Upper lobe of left lung (tissue), 6 donors: ENCODE results near the gene WTIP. TPM values are rescaled to one million over a fixed set of nuclear protein-coding genes. Genes with fewer than 3 reads are reported as not detected.

Experiments used
- ATAC-seq, 2 donors: fragments of 200-7000 bp; cut with Tn5 transposase; one replicate each; pipeline ENCODE4 v1.9.1; 2022; ENCODE audit warnings: mild to moderate bottlenecking in 2 of 2, moderate library complexity in 2 of 2; ENCODE audit not compliant: low FRiP score in 2 of 2
- DNase-seq, 2 donors: peaks; one replicate each; pipeline ENCODE4 v3.0.0-alpha.2; 2019 to 2020
- H3K27ac ChIP-seq, 4 donors: fragments of 200-600 bp; sonication (generic); one replicate each; pipeline ENCODE4 v1.5.1; 2016 to 2019
- H3K27me3 ChIP-seq, 4 donors: fragments of 200-600 bp; sonication (generic); one replicate each; pipeline ENCODE4 v1.5.1; 2017 to 2019
- H3K36me3 ChIP-seq, 4 donors: fragments of 200-600 bp; sonication (generic); one replicate each; pipeline ENCODE4 v1.5.1; 2016 to 2019
- H3K4me1 ChIP-seq, 4 donors: fragments of 200-600 bp; sonication (generic); one replicate each; pipeline ENCODE4 v1.5.1; 2018 to 2019
- H3K4me3 ChIP-seq, 4 donors: fragments of 200-600 bp; sonication (generic); one replicate each; pipeline ENCODE4 v1.5.1; 2017 to 2019; ENCODE audit warnings: mild to moderate bottlenecking in 2 of 4, moderate library complexity in 1 of 4
- H3K9me3 ChIP-seq, 4 donors: fragments of 200-600 bp; sonication (generic); one replicate each; pipeline ENCODE4 v1.5.1; 2018 to 2019
- EP300 ChIP-seq, 4 donors: sonication (generic); formaldehyde crosslinking; IDR thresholded peaks; one replicate each; pipeline ENCODE4 v1.5.1; 2017; ENCODE audit warnings: antibody characterized with exemption in 4 of 4, control low read depth in 2 of 4
- POLR2A ChIP-seq, 4 donors: fragments of 450-650 bp; IDR thresholded peaks; one replicate each; pipeline ENCODE4 v1.5.1; 2016 to 2017; ENCODE audit warnings: antibody characterized with exemption in 4 of 4, mild to moderate bottlenecking in 2 of 4
- POLR2AphosphoS5 ChIP-seq, 2 donors: sonication (generic); formaldehyde crosslinking; IDR thresholded peaks; one replicate each; pipeline ENCODE4 v1.5.1; 2017; ENCODE audit warnings: antibody characterized with exemption in 2 of 2
- WGBS, 2 donors: methylation state at CpG; one replicate each; pipeline ENCODE4 v1.1.5; 2017 to 2018; 5-methylcytosine and 5-hydroxymethylcytosine counted together
- total RNA-seq, 6 donors: library from RNA; depleted of rRNA in 4 of 6; stranded (reverse); fragments of >200 nt in 4 of 6; gene quantifications; one replicate each; pipeline versions ENCODE4 v1.1.0 to v1.2.1, GENCODE V29; 2016 to 2021
- TF ChIP-seq, protein P1 (sequence below), 6 experiments: fragments of 450-650 bp in 4 of 6; fragments of 200-600 bp in 2 of 6; sonication (generic) in 2 of 6; IDR thresholded peaks; one replicate each; pipeline ENCODE4 v1.5.1; 2016 to 2019; ENCODE audit warnings: antibody characterized with exemption in 6 of 6
- donor health status: DM: no; HTN: no; CAD: no; lungs with moderate emphysema.
- donor health status: DM: no; HTN: yes; CAD: no; lungs with severe emphysema.

The WTIP gene
- total RNA-seq, 6 donors from 2014 or later, result 18.7 to 93.3 (median 56.9) TPM

DNA sequence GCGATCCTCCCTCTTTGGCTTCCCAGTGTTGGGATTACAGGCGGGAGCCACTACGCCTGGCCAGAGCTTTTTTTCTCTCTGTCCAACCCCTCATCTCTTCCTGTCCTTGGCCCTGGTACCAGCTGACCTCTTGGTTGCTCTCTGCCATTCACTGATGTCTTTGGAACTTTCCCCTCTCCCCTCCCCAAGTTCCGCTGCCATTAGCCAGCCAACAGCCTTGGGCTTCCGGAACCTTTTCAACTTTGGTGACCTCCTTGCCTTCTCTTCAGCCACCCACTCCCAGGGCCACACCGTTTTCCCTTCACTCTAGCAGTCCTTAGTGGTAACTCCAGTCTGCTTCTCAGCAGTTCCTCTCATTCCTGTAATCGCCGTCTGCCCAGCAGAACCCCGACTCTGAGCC, 4.3 kb downstream of the WTIP start:
- peak overlapping the region in 1 of 4 donors; percentile 63 for H3K27ac ChIP-seq

GRCh38 chr19:34487651-34488051, 6.1 kb downstream of the WTIP start:
- H3K9me3 ChIP-seq, result no peaks in the 10 kb centered on the region
- H3K27me3 ChIP-seq, result no peaks in the 10 kb centered on the region
- no peak overlapping the region for H3K4me3 ChIP-seq
- TF ChIP-seq, protein P1, sequence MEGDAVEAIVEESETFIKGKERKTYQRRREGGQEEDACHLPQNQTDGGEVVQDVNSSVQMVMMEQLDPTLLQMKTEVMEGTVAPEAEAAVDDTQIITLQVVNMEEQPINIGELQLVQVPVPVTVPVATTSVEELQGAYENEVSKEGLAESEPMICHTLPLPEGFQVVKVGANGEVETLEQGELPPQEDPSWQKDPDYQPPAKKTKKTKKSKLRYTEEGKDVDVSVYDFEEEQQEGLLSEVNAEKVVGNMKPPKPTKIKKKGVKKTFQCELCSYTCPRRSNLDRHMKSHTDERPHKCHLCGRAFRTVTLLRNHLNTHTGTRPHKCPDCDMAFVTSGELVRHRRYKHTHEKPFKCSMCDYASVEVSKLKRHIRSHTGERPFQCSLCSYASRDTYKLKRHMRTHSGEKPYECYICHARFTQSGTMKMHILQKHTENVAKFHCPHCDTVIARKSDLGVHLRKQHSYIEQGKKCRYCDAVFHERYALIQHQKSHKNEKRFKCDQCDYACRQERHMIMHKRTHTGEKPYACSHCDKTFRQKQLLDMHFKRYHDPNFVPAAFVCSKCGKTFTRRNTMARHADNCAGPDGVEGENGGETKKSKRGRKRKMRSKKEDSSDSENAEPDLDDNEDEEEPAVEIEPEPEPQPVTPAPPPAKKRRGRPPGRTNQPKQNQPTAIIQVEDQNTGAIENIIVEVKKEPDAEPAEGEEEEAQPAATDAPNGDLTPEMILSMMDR (IDR thresholded peaks at IDR 0.05), result no peak
- ATAC-seq (no peak), DNase-seq (no peak)
- H3K4me1 ChIP-seq, result peaks cover 5 to 34% (median 12%) of the 10 kb centered on the region in 4 donors
- WGBS, 2 donors, result 89 to 91% methylated on average over 7 of the region's 7 CpGs
- H3K27ac ChIP-seq, result peak overlapping the region in 1 of 4 donors; percentile 44
- H3K36me3 ChIP-seq, result peaks cover 0 to 22% (median 10%) of the 10 kb centered on the region in 4 donors

More for the DNA sequence above, 4.3 kb downstream of the WTIP start:
- ATAC-seq, result no peak
- H3K4me3 ChIP-seq, result no peak overlapping the region
- TF ChIP-seq EP300 (IDR thresholded peaks at IDR 0.05), result peak in 1 of 4 donors; percentile 16
- TF ChIP-seq POLR2A (IDR thresholded peaks at IDR 0.05), result no peak
- TF ChIP-seq POLR2AphosphoS5 (IDR thresholded peaks at IDR 0.05), result peak in 1 of 2 donors; percentile 43
- peaks cover 0 to 12% (median 3%) of the 10 kb centered on the region in 4 donors for H3K36me3 ChIP-seq
- peaks cover 5 to 47% (median 18%) of the 10 kb centered on the region in 4 donors for H3K4me1 ChIP-seq
- H3K27me3 ChIP-seq, result no peaks in the 10 kb centered on the region
- WGBS, 2 donors, result 65 to 66% methylated on average over 9 of the region's 9 CpGs
- peak in 1 of 2 donors; percentile 63 for DNase-seq
- no peaks in the 10 kb centered on the region for H3K9me3 ChIP-seq

- Histone ChIP-seq H3K4me1 (peaks cover 0 to 19% (median 2%) of the 10 kb centered on the region in 4 donors), H3K9me3 (no peaks in the 10 kb centered on the region), H3K36me3 (peaks cover 0 to 37% (median 23%) of the 10 kb centered on the region in 4 donors), H3K27ac (no peak overlapping the region), H3K4me3 (no peak overlapping the region), H3K27me3 (no peaks in the 10 kb centered on the region)
- DNase-seq, result peak in 1 of 2 donors; percentile 79
- 68 to 91% methylated on average over 5 to 7 of the region's 7 CpGs for WGBS, 2 donors
- TF ChIP-seq, protein P1 (IDR thresholded peaks at IDR 0.05), result no peak
- peak in 1 of 2 donors; percentile 53 for TF ChIP-seq POLR2AphosphoS5 (IDR thresholded peaks at IDR 0.05)
- TF ChIP-seq EP300 (IDR thresholded peaks at IDR 0.05), result peak in 1 of 4 donors; percentile 72
- TF ChIP-seq POLR2A (IDR thresholded peaks at IDR 0.05), result no peak
- peak; percentile 29 to 92 for ATAC-seq
These were observed 7.6 kb downstream of the WTIP start for GRCh38 chr19:34489175-34489574.

GRCh38 chr19:34490141-34490766, 8.7 kb downstream of the WTIP start:
- Histone ChIP-seq H3K4me1 (peaks cover 0 to 11% (median 0%) of the 10 kb centered on the region in 4 donors), H3K27me3 (no peaks in the 10 kb centered on the region), H3K9me3 (no peaks in the 10 kb centered on the region), H3K27ac (peak overlapping the region in 3 of 4 donors; percentile 18 to 53 (median 39)), H3K36me3 (peaks cover 0 to 48% (median 31%) of the 10 kb centered on the region in 4 donors), H3K4me3 (no peak overlapping the region)
- TF ChIP-seq EP300 (IDR thresholded peaks at IDR 0.05) (no peak), POLR2AphosphoS5 (IDR thresholded peaks at IDR 0.05) (no peak), POLR2A (IDR thresholded peaks at IDR 0.05) (no peak)
- TF ChIP-seq, protein P1 (IDR thresholded peaks at IDR 0.05), result no peak
- no peak for ATAC-seq
- WGBS, 2 donors, result 91 to 93% methylated on average over 18 to 19 of the region's 19 CpGs
- no peak for DNase-seq

- no peak for ATAC-seq
- Histone ChIP-seq H3K4me1 (no peaks in the 10 kb centered on the region), H3K27me3 (no peaks in the 10 kb centered on the region), H3K4me3 (no peak overlapping the region), H3K36me3 (peaks cover 0 to 76% (median 49%) of the 10 kb centered on the region in 4 donors), H3K9me3 (no peaks in the 10 kb centered on the region), H3K27ac (no peak overlapping the region)
- DNase-seq, result no peak
- 90 to 93% methylated on average over 20 to 25 of the region's 25 CpGs for WGBS, 2 donors
- TF ChIP-seq, protein P1 (IDR thresholded peaks at IDR 0.05), result no peak
- TF ChIP-seq POLR2A (IDR thresholded peaks at IDR 0.05) (no peak), POLR2AphosphoS5 (IDR thresholded peaks at IDR 0.05) (no peak), EP300 (IDR thresholded peaks at IDR 0.05) (no peak)
These were observed 11.6 kb downstream of the WTIP start for GRCh38 chr19:34493038-34493648.
